Measurements from ENCODE around the gene CUL4A. TPM values are rescaled to one million over a fixed set of nuclear protein-coding genes. Genes with fewer than 3 reads are reported as not detected.

Gene CUL4A
- total RNA-seq, 1 donor from 2014 or later = 60.1 TPM

GRCh38 chr13:113267642-113268405, 58.4 kb downstream of the CUL4A start:
- intact Hi-C loops (cut with DNase I) = no loop called here
- Histone ChIP-seq H3K27me3 (ENCODE audit: low read depth) (no peaks in the 10 kb centered on the region), H3K36me3 (peaks cover 31% of the 10 kb centered on the region), H3K27ac (no peak overlapping the region), H3K9me3 (no peaks in the 10 kb centered on the region), H3K4me3 (no peak overlapping the region), H3K4me1 (no peaks in the 10 kb centered on the region)
- DNase-seq = no peak
- ATAC-seq = no peak
- no peak for TF ChIP-seq CTCF (IDR thresholded peaks at IDR 0.05)

- ATAC-seq = no peak
- H3K27ac ChIP-seq = peak overlapping the region; percentile 36
These were observed 62.6 kb downstream of the CUL4A start for GRCh38 chr13:113272031-113272430.

GRCh38 chr13:113272701-113273181, 63.3 kb downstream of the CUL4A start:
- H3K9me3 ChIP-seq = no peaks in the 10 kb centered on the region
- peaks cover 7% of the 10 kb centered on the region for H3K4me1 ChIP-seq
- TF ChIP-seq CTCF (IDR thresholded peaks at IDR 0.05) = no peak
- no peaks in the 10 kb centered on the region for H3K36me3 ChIP-seq
- intact Hi-C loops (cut with DNase I) = no loop called here
- H3K27me3 ChIP-seq (ENCODE audit: low read depth) = no peaks in the 10 kb centered on the region
- H3K4me3 ChIP-seq = no peak overlapping the region
- ATAC-seq = peak; percentile 54 to 78
- DNase-seq = peak; percentile 65
- peak overlapping the region; percentile 36 for H3K27ac ChIP-seq

More at GRCh38 chr13:113272031-113272430, 62.6 kb downstream of the CUL4A start:
- no peak for DNase-seq
- no peak for TF ChIP-seq CTCF (IDR thresholded peaks at IDR 0.05)
- H3K36me3 ChIP-seq = no peaks in the 10 kb centered on the region
- H3K4me1 ChIP-seq = peaks cover 7% of the 10 kb centered on the region
- no peaks in the 10 kb centered on the region for H3K27me3 ChIP-seq (ENCODE audit: low read depth)
- H3K4me3 ChIP-seq = no peak overlapping the region
- intact Hi-C loops (cut with DNase I) = no loop called here
- H3K9me3 ChIP-seq = no peaks in the 10 kb centered on the region

- no peaks in the 10 kb centered on the region for H3K27me3 ChIP-seq (ENCODE audit: low read depth)
- ATAC-seq (no peak), DNase-seq (no peak)
- no peaks in the 10 kb centered on the region for H3K9me3 ChIP-seq
- H3K36me3 ChIP-seq = no peaks in the 10 kb centered on the region
- peaks cover 7% of the 10 kb centered on the region for H3K4me1 ChIP-seq
- intact Hi-C loops (cut with DNase I) = no loop called here
- peak overlapping the region; percentile 20 for H3K27ac ChIP-seq
- H3K4me3 ChIP-seq = no peak overlapping the region
- no peak for TF ChIP-seq CTCF (IDR thresholded peaks at IDR 0.05)
These were observed 63.9 kb downstream of the CUL4A start for GRCh38 chr13:113273321-113273720.

GRCh38 chr13:113273851-113274590, 64.6 kb downstream of the CUL4A start:
- Histone ChIP-seq H3K4me3 (no peak overlapping the region), H3K27ac (peak overlapping the region; percentile 20), H3K9me3 (no peaks in the 10 kb centered on the region), H3K27me3 (ENCODE audit: low read depth) (no peaks in the 10 kb centered on the region), H3K4me1 (peaks cover 7% of the 10 kb centered on the region), H3K36me3 (no peaks in the 10 kb centered on the region)
- DNase-seq (peak; percentile 71), ATAC-seq (peak; percentile 76 to 86)
- intact Hi-C loops (cut with DNase I) = no loop called here
- no peak for TF ChIP-seq CTCF (IDR thresholded peaks at IDR 0.05)
